ENCODE data around the gene CRLF1. TPM values are rescaled to one million over a fixed set of nuclear protein-coding genes. Genes with fewer than 3 reads are reported as not detected.

CRLF1 gene
- total and polyA plus RNA-seq, 8 donors: 2.6 to 15.9 (median 12.3) TPM; not detected in 1

- H3K27ac ChIP-seq: no peak overlapping the region
- H3K36me3 ChIP-seq: no peaks in the 10 kb centered on the region
- TF ChIP-seq POLR2AphosphoS5 (IDR thresholded peaks at IDR 0.05) (no peak), POLR2A (IDR thresholded peaks at IDR 0.05) (no peak), CTCF (IDR thresholded peaks at IDR 0.05) (no peak), EP300 (IDR thresholded peaks at IDR 0.05) (no peak)
- intact Hi-C loops (cut with DNase I; ENCODE audit: low total_unique reads): no loop called here
- no peaks in the 10 kb centered on the region for H3K27me3 ChIP-seq
- peak in 1 of 2 donors; percentile 74 for DNase-seq
- H3K4me3 ChIP-seq: no peak overlapping the region
- no peaks in the 10 kb centered on the region for H3K9me3 ChIP-seq
- WGBS, 5 donors: 26 to 49% (median 31%) methylated on average over 11 to 12 of the region's 12 CpGs
- H3K4me1 ChIP-seq: peaks cover 24 to 48% (median 38%) of the 10 kb centered on the region in 4 donors
Measured at GRCh38 chr19:18634612-18635297, 28.2 kb upstream of the CRLF1 start.

- TF ChIP-seq CTCF (IDR thresholded peaks at IDR 0.05): no peak
- H3K27ac ChIP-seq: no peak overlapping the region
- WGBS, 5 donors: 68 to 93% (median 72%) methylated on average over 5 to 8 of the region's 8 CpGs
- no peaks in the 10 kb centered on the region for H3K27me3 ChIP-seq
- no peak for DNase-seq
- H3K4me1 ChIP-seq: peaks cover 23 to 37% (median 31%) of the 10 kb centered on the region in 4 donors
- no peaks in the 10 kb centered on the region for H3K9me3 ChIP-seq
- no peaks in the 10 kb centered on the region for H3K36me3 ChIP-seq
- no peak overlapping the region for H3K4me3 ChIP-seq
- intact Hi-C loops (cut with DNase I; ENCODE audit: low total_unique reads): no loop called here
Measured at GRCh38 chr19:18633321-18633720, 26.7 kb upstream of the CRLF1 start.

GRCh38 chr19:18629166-18630088 lies 22.8 kb upstream of the CRLF1 start:
- no peak for DNase-seq
- Histone ChIP-seq H3K4me3 (no peak overlapping the region), H3K27me3 (no peaks in the 10 kb centered on the region), H3K36me3 (no peaks in the 10 kb centered on the region), H3K9me3 (no peaks in the 10 kb centered on the region), H3K4me1 (peaks cover 0 to under 1% (median 0%) of the 10 kb centered on the region in 4 donors), H3K27ac (peak overlapping the region in 1 of 5 donors; percentile 32)
- intact Hi-C loops (cut with DNase I; ENCODE audit: low total_unique reads): no loop called here
- no peak for TF ChIP-seq POLR2A (IDR thresholded peaks at IDR 0.05)
- TF ChIP-seq CTCF (IDR thresholded peaks at IDR 0.05): no peak
- peak; percentile 56 to 84 (median 61) for TF ChIP-seq POLR2AphosphoS5 (IDR thresholded peaks at IDR 0.05)
- peak; percentile 95 for TF ChIP-seq EP300 (IDR thresholded peaks at IDR 0.05)
- 61 to 74% (median 69%) methylated on average over 15 of the region's 15 CpGs for WGBS, 5 donors

- TF ChIP-seq POLR2A (IDR thresholded peaks at IDR 0.05) (no peak), POLR2AphosphoS5 (IDR thresholded peaks at IDR 0.05) (no peak), CTCF (IDR thresholded peaks at IDR 0.05) (no peak), EP300 (IDR thresholded peaks at IDR 0.05) (no peak)
- Histone ChIP-seq H3K4me1 (no peaks in the 10 kb centered on the region), H3K27me3 (no peaks in the 10 kb centered on the region), H3K9me3 (no peaks in the 10 kb centered on the region), H3K27ac (no peak overlapping the region), H3K36me3 (no peaks in the 10 kb centered on the region), H3K4me3 (no peak overlapping the region)
- no peak for DNase-seq
- WGBS, 5 donors: 56 to 63% (median 62%) methylated on average over 2 of the region's 2 CpGs
- intact Hi-C loops (cut with DNase I; ENCODE audit: low total_unique reads): no loop called here
Measured at GRCh38 chr19:18626906-18627305, 20.3 kb upstream of the CRLF1 start.

All from stomach (tissue), 9 donors.